Fibroblast of skin of back (primary cell): ENCODE measurements around the gene FAM163B.

Experiments
- DNase-seq: peaks from one replicate; pipeline ENCODE4 v3.0.0-alpha.2; 2013

FAM163B gene

DNA sequence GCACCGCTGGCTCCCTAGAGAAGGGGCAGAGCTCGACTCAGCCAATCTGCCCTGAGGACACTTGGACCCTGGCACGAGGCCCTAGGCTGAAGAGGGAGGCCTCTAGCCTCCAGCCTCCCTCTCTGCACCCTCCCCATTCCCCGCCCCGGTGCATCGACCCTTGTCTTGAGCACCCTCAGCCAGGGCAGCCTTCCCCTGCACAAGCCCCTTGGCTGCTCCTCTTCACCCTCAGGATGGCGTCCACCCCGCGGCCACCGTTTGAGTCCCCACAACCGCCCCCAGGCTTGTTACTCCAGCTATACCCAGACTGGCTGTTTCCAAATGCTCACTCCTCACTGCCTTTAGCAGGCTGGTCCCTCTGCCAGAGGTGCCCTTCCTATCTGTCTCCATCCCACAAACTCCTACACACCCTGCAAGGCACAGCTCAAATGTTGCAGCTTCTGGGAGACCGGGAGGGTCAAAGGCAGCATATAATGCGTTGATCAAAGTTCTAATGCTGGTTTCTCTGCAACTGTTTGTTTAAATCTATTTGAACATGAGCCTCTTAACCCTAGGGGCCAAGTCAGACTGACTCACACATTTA, 6.5 kb upstream of the FAM163B start:
- DNase-seq = no peak

DNA sequence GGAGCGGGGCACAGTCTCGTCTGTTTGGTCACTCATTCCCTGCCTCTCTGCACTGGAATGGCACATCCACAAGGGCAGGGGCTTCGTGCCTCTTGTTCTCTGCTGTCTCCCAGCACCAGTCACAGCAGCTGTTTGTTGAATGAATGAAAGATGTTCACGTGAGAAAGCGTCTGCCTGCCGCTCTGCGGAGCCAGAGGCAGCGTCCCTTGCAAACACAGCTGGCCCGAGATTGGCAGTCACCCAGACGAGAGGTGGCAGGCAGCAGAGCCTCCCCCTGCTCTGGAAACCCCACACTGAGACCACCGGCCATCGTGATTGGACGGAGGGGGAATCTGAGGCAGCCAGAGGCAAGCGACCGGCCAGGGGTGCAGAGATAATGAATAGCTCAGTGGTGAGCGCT, 6.0 kb upstream of the FAM163B start:
- no peak for DNase-seq

DNA sequence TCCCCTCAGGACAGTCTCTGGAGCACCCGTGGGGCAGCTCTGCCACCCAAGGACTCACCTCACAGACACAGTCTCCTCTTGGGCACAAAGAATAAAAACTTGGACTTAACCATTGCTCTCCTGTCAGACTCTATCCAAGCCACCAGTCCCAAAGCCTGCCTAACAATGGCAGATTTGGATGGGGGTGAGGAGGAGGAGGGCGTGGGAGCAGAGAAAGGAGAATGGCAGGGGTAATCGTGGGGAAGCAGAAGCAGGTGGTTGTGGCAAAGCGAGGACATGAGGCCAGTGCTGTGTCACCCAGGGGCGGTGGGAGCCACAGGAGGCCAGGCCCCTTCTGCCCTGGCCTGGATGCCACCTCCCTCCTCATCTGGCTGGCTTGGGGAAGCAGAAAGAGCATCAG, 5.5 kb upstream of the FAM163B start:
- DNase-seq = no peak

DNA sequence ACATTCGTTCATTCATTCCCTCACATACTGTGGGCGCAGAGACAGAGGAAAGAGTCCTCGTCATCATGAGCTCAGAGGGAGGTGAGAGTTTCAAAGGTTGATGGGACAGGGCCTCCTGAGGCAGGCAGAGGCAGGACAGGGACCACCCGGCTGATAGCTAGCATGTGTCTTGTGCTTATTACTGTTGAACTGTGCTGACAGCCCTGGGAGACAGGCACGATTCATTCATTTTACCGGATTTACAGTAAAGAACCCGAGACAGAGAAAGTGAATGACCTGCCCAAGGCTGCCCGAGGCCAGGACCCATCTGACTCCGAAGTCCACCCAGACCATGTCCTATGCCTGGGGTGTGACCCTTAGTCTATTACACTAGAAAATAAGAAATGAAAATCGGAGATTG, 4.9 kb upstream of the FAM163B start:
- DNase-seq = no peak

DNA sequence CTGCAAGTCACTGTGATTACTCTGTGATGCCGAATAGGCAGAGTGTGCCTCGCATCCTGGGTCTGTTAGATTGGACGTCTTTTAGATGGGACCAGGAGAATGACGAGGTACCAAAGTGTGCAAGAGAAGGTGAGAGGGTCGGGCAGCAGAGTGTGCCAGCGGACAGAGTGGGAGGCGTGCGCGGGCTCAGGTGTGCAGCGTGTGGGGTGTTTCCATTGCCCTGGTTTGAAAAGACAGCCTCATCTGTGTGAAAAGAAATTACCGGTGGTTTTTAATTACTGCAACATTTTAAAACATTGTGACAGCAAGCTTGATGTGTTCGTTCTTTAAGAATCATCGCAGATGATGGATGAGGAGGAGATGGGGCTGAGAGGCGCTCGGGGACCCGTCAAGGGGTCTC, 4.2 kb upstream of the FAM163B start:
- DNase-seq = no peak

DNA sequence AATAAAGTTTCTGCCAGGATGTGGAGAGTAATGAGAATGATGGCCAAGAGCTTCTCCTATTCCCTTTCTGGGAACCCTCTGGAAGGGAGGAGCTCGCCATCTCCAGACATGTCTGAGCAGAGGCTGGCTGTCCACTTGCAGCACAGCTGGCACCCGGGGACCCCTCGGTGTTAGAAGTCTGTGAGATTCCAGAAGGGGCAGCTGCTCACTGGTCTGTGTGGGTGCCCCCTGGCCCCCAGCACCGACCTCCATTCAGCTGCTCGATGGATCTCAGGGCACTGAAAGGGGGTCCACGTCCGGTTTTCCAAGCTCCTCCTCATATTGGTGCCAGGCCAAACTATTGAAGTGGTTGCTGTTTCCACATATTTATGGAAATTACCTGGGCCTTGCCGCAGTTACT, 3.6 kb upstream of the FAM163B start:
- DNase-seq = no peak

DNA sequence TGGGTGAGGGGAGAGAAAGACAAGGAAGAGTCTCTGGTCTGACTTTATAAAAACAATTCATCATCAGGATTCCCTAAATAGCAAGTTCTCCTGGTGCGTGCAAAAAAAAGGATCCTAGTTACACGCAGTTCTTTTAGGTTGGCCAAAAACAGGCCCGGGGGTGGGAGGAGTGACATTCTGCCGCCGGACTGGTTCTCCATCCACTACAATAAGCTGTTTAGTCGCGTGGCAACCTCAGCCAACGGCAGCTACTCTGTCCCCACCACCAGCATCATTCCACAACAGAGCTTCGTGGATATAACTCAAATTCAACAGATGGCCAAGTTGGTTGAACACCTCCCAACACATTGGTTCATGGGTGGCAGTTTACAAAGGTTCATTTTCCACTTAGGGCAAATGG, 2.9 kb upstream of the FAM163B start:
- DNase-seq = no peak

DNA sequence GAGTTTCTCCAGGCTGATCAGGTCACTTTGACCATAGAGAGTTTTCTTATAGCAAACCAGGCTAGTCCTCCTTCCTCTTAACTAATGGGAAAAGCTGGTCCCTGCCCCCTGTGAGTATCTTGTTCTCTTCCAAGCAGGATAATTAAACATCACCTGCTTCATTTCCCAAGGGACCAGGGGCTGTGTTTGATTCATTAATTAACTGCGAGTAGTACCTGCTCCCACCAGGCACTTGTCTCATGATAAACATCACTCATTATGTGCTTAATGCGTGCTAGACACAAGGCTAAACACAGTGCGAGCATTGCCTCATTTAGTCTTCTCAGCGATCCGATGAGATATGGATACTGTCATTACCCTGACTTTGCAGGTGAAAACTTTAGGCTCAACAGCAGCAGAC, 1.7 kb upstream of the FAM163B start:
- DNase-seq = no peak

DNA sequence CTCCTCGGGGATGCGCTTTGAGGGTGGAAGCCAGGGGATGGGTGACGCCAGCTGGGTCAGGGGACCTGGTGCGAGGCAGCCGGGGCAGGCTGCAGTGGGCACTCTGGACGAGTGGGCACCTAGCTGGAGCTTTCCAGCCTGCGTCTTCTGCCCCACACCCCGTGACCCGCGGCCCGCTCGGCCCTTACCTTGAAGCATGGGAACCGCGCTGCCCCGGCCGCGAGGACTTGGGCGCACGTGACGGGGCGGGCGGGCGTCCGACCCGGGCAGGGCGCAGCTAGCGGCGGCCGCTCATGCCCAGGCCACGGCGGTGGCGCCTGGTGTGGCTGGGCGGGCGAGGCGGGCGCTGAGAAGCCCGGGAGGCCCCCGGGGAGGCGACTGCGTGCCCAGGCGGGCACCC, 300 bp downstream of the FAM163B start:
- DNase-seq = no peak

DNA sequence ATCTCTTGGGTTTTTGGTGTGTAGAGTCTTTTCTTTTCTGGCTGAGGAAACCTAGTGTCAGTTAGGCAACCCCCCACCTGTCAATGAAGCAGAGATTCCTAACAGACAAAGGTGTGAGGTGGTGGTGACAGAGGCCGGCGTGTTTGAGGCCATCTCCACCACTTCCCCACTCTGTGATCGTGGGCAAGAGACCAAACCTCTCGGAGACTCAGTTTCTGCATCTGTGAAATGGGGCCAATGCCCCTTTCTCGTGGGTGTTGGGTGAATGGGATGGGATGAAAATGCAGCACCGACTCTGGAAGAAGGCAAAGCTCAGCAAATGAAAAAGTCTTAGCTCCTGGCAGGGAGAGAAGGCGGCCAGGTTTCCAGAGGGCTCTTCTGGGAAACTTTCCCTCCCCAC, 807 bp downstream of the FAM163B start:
- no peak for DNase-seq

DNA sequence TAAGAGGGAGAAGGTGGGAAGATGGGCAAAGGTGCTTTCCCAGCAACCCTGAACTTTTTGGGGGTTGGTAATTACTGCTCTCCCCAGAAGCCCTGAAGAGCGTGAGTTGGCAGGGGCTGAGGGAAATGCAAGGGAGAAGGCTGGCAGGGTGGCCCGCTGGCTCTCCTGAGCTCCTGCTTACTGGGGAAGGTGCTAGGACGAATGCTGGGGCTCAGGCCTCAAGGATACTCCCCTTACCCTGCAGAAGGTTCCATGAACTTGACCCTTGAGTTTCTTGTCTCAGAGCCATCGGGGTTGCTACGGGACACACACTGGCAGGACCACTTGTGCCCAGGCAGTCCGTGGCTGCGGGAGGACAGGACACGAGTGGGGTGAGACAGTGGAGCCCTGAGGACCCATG, 1.2 kb downstream of the FAM163B start:
- DNase-seq = no peak

DNA sequence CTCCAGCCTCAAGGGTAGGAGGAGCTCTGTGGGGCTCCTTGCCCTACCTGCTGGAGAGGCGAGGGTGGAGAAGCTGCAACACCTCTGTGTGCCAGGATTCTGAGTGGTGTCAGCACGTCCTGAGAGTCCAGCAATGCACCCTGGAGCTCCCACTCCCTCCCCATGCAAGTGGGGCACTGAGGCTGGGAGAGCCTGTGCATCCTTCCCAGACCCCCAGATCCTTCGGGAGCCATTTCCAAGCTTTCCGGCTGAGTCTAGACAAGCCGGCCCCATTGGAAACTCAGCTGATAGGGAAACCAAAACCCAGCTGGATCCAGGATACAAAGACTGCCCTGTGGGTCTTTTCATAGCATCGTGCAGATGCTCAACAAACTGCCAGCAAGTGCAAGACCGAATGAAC, 1.8 kb downstream of the FAM163B start:
- no peak for DNase-seq

DNA sequence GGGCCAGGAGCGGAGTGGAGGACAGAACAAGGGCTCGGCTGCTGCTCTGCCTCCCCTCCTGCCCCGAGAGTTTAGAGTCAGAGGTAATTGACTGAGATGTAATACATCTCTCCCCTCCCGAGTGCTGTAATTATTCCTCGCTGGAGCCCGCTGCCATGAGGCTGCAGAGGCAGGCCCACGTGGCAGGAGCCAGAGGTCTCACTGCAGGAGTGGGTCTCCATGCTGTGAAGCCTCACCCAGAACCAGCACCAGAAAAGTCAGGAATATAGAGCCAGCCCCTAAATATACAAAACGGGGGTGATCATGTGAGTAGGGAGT, 2.5 kb downstream of the FAM163B start:
- no peak for DNase-seq

DNA sequence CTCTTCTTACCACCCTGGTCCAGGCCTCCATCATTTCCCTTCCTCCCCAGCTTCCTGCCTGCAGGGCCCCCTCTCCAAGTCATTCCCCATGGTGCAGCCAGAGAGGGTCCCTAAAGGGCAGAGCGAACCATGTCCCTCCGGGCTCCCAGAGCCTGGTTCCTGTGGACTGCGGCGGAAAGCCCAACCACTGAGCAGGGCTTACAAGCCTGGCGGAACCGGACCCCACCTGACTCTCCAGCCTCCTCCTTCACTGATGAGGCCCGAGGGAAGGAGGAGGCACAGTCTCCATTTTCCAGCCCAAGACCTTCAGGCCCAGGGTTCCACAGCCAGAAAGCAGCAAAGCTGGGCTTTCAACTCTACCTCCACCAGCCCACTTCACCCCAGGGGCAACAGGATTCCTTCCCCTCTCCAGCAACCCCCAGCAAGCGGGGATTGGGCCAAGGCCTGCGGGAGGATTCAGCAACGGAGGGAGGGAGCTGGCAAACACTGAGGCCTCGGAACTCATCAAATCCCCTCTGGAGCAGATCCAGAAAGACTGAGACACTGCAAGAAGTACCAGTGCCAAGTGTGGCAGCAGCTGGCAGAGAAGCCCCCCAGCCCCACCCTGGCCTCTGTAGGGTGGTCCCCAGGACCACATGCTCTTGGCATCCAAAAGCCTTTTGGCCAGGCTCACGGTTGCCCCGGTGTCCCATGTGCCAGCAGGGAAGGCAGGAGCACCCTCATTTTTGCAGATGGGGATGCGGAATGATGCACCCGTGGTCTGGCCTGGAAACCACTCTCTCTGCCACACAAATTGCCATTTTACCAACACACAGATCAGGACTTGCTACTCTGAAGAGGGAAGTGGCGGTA, 3.1 kb downstream of the FAM163B start:
- DNase-seq = no peak

DNA sequence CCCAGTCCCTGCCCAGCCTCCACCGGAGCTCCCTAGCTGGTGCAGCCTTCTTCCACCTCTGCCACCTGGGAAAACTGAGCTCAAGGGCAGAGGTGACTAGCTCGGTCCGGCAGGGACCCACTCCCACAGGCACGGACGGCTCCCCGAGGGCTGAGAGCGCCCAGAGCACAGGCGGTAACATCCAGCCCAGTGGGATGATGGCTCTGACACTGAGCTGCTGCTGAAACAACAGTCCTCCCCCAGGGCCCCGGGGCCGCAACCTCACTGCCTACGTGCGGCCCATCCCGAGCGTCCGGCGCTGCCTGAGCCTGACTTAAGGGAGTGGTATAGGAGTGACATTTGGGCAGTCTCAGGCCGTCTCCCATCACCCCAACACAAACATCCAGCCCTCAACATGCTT, 3.7 kb downstream of the FAM163B start:
- no peak for DNase-seq

DNA sequence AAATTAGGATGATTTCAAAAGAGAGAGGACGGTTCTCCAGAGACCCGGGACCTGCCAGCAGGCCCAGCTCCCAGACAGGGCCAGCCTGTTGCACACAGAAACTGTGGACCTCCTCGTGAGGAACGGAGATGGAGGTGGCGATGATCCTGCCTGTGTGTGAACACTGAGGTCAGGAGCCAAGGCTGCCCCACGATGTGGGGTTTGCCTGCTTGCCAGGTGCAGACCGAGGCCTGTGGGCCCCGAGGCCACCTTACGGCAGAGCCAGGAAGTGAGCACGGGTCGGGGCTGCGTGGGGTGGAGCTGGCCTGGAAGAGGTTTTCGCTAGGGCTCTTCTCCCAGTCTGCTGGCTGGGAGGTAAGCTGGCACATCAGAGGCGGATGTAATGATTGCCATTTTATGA, 4.3 kb downstream of the FAM163B start:
- DNase-seq = no peak

DNA sequence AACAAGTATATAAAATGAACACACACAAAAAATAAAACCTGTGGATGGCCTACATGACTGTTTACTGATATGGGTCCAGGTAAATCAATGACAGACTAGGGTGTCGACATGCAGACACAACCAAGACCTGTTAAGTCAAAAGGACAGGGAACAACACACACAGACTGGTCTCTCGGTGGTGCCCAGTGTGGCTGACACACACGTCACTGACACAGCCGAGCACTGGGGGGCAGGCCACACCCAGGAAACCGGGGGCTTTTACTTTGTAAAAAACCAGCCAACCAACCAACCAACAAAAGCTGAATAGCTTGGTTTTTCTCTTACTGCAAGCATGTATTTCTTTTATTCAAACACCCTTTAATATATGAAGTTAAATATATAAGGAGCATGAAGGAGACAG, 5.0 kb downstream of the FAM163B start:
- DNase-seq = no peak

DNA sequence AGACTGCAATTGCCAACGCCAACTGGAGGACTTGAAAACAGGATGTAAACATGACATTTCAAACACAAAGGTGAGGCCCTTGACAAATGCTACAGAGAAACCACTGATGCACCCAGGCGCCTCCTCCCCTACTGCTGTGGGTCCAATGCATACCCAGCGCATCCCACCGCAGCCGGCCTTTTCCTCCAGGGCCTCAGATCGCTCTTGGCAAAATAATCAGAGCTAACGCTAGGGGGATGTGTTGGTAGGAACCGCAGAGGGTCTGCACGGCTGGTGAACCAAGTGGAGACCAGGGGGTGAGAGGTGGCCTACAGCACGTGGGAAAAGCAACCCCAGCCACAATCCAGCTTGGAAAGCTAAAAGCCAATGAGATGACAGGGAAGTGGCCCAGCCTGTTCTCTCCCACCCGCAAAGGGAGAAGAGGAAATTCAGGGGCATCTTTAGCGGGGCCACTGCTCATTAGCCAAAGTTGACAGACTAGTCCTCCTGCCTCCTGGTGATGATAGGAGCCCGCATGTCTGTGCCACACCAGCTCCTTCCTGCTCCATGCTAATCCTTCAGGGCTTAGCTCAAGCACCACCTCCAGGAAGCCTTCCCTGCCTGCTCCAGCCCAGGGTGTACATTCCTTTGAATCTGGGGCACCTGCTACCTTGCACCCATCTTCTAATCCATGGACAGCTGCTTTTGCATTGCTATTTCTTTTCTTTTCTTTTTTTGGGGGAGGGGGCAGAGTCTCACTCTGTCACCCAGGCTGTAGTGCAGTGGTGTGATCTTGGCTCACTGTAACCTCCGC, 5.9 kb downstream of the FAM163B start:
- DNase-seq = no peak

DNA sequence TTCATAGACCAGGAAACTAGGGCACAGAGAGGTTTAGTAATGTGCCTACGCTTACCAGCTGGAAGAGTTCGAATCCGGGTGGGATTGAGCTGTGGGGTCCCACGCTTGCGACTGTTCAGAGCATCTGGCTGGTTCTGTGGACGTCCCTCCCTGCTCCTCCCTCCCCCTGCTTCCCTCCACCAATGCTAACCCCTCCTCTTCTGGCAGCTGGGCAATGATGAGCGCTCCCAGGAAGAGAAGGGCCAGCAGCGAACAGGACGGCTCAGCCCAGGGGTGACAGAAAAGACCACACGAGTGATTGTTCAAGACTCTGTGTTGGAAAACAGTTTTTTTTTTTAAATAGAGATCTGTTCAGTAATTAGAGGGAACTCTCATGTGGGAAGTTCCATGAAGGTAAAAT, 6.9 kb downstream of the FAM163B start:
- DNase-seq = no peak

DNA sequence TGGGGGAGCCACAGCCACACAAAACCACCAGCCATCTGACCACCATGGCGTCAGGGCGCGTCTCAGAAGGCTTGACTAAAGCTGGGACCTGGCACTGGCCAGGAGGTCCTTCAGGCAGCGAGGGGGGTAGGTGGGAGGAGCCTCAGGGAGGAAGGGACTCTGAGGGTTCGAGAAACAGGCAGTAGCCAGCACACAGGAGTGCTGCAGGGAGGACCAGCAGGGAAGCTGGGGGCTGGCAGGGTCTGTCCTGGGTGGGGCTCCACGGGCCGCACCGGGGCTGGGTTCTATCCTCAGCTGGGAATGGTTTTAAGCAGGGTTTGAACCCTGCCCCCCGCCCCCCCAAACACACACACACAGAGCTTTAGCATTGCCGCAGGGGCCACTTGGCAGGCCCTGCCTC, 7.4 kb downstream of the FAM163B start:
- DNase-seq = no peak

DNA sequence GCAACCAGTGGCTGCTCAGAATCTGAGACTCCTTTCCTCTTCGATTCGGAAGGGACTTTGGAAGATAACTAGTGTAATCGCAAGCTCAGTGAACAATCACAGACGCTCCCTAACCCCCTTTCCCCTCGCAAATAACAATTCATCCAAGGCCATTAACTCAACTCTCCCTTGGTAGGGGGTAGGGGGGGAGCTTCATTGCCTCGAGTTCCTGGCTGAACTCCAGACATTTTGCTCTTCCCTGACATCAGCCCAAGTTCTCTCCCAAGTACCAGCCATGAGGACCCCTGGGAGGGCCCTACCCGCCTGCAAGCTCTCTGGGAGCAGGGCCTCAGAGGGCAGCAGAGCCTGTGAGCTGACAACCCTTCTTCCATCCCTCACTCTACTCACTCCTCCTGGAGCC, 8.4 kb downstream of the FAM163B start:
- DNase-seq = no peak

DNA sequence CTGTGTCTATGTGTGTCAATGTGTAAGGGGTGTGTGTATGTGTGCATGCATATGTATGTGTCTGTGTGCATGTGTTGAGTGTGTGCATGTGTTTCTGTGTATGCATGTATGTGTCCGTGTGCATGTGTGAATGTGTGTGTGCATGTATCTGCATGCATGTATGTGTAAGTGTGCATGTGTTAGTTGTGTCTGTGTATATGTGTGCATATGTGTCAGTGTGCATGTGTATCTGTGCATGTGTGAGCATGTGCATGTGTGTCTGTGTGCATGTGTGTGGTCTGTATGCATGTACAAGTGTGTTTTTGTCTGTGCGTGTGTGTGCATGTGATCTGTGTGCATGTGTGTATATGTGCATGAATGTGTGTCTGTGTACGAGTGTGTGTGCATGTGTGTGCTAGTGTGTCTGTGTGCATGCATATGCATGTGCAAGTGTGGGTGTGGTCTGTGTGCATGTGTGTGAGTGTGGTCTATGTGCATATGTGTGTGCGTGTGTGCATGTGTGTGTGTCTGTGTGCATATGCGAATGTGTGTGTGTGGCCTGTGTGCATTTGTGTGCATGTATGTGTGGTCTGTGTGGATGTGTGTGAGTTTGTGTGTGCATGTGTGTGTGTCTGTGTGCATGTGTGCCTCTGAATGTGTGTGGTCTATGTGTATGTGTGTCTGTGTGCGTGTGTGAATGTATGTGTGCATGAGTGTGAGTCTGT, 9.6 kb downstream of the FAM163B start:
- no peak for DNase-seq

DNA sequence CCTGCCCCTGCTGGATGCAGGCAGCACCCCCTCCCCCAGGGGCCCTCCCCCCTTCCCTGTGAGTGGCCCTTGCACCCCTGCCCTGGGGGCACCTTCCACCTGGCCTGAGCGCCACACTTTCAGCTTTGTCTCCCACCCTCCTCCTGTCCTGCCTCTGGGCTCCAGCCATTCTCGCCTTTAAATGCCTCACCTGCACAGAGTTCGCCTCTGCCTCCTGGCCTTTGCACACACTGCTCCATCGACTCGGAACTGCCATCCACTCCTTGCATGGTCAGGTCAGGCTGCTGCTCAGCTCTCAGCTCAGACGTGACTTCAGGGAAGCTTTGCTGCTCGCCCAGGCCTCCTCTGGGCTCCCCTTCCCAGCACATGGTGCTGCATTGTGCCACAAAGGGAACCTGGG, 10.2 kb downstream of the FAM163B start:
- no peak for DNase-seq
